Muscle layer of duodenum (tissue), 2 donors: ENCODE measurements around the gene HMX3.
"Not testable (repeated sequence)": the region's sequence is repeated elsewhere in the genome, so short reads cannot be mapped to it uniquely, and the experiment has no call there.

Source experiments
- H3K27ac ChIP-seq: one replicate; pipeline ENCODE4 v1.7.0; 2013; ENCODE audit warnings: mild to moderate bottlenecking, low read length
- H3K27me3 ChIP-seq: one replicate; pipeline ENCODE4 v1.7.0; 2013; ENCODE audit warnings: low read depth, mild to moderate bottlenecking, control low read depth, low read length
- H3K36me3 ChIP-seq, 2 donors: one replicate each; pipeline ENCODE4 v1.7.0; 2013; ENCODE audit warnings: low read length in 2 of 2, control low read depth in 1 of 2, mild to moderate bottlenecking in 1 of 2; ENCODE audit not compliant: insufficient read depth in 2 of 2, control insufficient read depth in 1 of 2
- H3K4me1 ChIP-seq, 2 donors: one replicate each; pipeline ENCODE4 v1.7.0; 2013; ENCODE audit warnings: low read length in 2 of 2, mild to moderate bottlenecking in 2 of 2, control low read depth in 1 of 2, moderate library complexity in 1 of 2; ENCODE audit not compliant: insufficient read depth in 2 of 2, control insufficient read depth in 1 of 2
- H3K4me3 ChIP-seq, 2 donors: one replicate each; pipeline ENCODE4 v1.7.0; 2013; ENCODE audit warnings: low read length in 2 of 2, low read depth in 1 of 2, mild to moderate bottlenecking in 1 of 2
- H3K9me3 ChIP-seq, 2 donors: one replicate each; pipeline ENCODE4 v1.7.0; 2013; ENCODE audit warnings: low read length in 2 of 2, control low read depth in 1 of 2, mild to moderate bottlenecking in 1 of 2; ENCODE audit not compliant: control insufficient read depth in 1 of 2
- donor health status: healthy.

Gene HMX3

DNA sequence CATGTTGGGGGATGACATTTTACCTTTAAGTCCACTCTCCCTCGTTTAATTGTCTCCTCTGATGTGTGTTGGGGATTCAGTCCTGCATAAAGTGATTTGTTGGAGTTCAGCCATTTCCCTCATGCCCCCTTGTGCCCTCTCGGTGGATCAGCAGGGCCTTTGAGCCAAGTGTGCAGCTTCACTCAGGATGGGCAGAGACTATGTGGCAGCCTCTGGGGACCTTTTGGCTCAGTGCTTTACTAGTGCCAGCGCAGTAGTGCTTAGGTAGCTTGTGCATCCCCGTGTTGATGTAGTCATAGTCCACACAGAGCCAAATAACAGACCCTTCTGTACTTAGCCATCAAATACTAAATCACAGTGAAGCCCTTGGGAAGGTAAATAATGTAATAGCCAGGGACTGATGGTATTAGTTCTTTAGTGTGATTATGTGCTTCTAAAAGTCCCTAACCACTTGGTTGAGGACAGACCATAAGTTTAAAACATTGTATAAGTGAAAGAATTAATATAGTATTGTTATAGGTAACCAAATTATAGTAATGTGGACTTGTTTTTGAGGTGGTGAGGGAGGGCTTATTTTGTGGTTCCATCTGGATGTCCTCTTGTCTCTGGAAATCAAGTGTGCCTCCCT is 29.8 kb downstream of the HMX3 start:
- Histone ChIP-seq H3K4me1 (no peaks in the 10 kb centered on the region), H3K4me3 (no peak overlapping the region), H3K9me3 (no peaks in the 10 kb centered on the region), H3K27me3 (no peaks in the 10 kb centered on the region), H3K27ac (no peak overlapping the region), H3K36me3 (peaks cover 45 to 63% of the 10 kb centered on the region in 2 donors)

DNA sequence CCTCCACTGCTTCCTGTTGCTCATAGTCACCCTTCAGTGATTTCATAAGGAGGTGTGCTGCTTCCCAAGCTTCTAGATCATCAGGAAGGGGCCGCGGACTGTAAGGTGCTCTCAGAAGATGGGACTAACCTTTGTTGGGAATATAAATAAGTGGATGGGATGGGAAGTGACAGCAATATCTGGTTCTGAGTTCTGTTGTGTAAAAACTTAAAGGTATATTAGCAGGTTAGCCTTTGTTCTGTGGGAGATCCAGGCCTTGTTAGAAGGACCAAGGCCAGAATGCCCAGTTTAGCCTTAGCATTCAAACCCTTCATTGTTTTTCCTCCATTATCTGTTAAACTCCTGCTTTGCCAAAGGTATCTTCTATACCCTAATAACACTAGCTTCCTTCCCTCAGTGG is 30.8 kb downstream of the HMX3 start:
- Histone ChIP-seq H3K4me3 (no peak overlapping the region), H3K36me3 (peaks cover 38 to 56% of the 10 kb centered on the region in 2 donors), H3K27ac (no peak overlapping the region), H3K27me3 (no peaks in the 10 kb centered on the region), H3K4me1 (no peaks in the 10 kb centered on the region), H3K9me3 (no peaks in the 10 kb centered on the region)

DNA sequence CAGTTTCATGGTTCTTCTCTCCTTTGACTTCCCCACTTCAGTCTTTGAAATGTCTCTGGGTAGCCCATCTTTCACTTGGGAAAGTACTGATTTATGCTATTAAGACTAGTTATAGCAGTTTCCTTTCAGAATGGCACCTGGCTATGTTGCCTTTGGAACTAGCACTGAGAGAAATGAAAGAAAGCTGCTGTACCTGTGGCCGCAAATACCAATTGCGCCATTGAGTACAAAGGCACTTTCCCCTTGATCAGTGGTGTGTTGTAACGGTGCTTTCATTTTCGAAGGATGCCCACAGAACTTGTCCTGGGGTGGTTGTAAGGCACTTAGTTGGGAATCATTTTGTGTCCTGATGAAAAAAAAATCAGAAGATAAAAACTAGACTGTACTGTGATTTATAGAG is 35.2 kb downstream of the HMX3 start:
- Histone ChIP-seq H3K27me3 (no peaks in the 10 kb centered on the region), H3K4me1 (no peaks in the 10 kb centered on the region), H3K27ac (no peak overlapping the region), H3K36me3 (peaks cover 9 to 21% of the 10 kb centered on the region in 2 donors), H3K4me3 (no peak overlapping the region), H3K9me3 (no peaks in the 10 kb centered on the region)

DNA sequence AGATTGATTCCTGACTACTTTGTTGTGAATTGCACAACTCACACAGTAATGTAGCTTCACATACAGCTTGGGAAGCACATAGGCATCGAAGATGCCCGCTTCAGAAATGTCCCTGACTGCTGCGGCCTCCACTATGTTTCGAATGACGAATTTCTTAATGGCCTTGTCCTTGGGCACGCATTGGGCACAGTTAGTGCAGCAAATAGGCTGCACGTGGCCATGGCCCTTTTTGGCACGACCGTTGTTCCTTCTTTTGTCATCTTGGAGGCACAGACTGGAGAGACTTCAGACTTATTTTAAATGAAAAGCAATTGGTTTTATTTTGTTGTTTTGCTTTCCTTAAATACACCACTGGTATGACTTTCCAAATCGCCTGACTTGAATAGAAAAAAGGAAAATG is 35.8 kb downstream of the HMX3 start:
- not testable (repeated sequence) for H3K4me1 ChIP-seq, H3K27me3 ChIP-seq, H3K9me3 ChIP-seq, H3K4me3 ChIP-seq, H3K27ac ChIP-seq
- H3K36me3 ChIP-seq = peaks cover 9 to 21% of the 10 kb centered on the region in 2 donors

DNA sequence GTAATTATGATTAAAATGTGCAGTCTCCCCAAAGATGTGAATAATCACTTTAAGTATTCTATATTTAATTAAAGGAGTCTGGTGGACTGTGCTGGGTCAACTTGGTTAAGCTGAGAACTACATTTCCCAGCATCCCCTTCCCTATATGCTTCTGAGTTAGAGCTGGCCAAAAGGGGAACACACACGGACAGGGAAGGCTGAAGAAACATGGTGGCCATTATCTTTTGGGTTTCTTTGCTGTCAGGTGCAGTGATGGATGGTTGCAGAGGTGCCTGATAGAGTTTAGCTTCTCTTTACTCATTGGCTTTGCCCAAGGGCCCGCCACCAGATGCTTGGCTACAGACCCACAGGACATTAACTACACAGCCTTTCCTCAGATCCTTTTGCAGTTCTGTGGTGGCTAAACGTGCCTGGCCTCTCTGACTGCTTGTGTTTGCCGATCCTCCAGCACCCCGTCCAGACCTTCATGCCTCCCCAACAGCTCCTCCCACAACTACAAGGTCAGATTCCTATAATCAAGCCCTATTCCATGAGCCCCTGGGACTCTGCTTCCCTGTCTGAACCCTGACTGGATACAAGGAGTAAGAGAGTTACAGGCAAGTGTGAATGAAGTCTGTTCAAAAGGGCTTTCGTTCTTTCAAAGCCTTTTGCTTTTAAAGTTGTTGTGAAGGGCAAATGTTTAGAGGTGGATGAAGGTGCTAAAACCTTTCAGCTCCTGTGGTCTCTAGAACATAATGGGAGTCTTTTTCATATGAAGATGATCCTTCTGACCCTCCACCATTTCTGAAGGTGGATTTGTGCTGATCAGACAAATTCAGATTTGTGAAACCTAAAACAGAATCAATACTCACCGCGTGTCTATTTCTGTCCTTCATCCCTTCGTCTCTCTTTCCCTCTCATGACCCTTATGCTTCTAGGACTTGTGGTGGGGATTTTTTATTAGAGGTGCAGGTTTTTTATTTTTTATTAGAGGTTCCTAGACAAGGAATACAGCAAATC is 39.9 kb downstream of the HMX3 start:
- H3K9me3 ChIP-seq = no peaks in the 10 kb centered on the region
- no peaks in the 10 kb centered on the region for H3K27me3 ChIP-seq
- no peaks in the 10 kb centered on the region for H3K4me1 ChIP-seq
- no peak overlapping the region for H3K27ac ChIP-seq
- H3K4me3 ChIP-seq = no peak overlapping the region
- peaks cover 0 to 21% of the 10 kb centered on the region in 2 donors for H3K36me3 ChIP-seq

DNA sequence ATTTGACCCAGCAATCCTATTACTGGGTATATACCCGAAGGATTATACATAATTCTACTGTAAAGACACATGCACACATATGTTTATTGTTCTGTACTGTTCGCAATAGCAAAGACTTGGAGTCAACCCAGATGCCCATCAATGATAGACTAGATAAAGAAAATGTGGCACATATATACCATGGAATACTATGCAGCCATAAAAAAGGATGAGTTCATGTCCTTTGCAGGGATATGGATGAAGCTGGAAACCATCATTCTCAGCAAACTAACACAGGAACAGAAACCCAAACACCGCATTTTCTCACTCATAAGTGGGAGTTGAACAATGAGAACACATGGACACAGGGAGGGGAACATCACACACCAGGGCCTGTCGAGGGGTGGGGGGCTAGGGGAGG is 42.6 kb downstream of the HMX3 start:
- H3K4me3 ChIP-seq = not testable (repeated sequence)

DNA sequence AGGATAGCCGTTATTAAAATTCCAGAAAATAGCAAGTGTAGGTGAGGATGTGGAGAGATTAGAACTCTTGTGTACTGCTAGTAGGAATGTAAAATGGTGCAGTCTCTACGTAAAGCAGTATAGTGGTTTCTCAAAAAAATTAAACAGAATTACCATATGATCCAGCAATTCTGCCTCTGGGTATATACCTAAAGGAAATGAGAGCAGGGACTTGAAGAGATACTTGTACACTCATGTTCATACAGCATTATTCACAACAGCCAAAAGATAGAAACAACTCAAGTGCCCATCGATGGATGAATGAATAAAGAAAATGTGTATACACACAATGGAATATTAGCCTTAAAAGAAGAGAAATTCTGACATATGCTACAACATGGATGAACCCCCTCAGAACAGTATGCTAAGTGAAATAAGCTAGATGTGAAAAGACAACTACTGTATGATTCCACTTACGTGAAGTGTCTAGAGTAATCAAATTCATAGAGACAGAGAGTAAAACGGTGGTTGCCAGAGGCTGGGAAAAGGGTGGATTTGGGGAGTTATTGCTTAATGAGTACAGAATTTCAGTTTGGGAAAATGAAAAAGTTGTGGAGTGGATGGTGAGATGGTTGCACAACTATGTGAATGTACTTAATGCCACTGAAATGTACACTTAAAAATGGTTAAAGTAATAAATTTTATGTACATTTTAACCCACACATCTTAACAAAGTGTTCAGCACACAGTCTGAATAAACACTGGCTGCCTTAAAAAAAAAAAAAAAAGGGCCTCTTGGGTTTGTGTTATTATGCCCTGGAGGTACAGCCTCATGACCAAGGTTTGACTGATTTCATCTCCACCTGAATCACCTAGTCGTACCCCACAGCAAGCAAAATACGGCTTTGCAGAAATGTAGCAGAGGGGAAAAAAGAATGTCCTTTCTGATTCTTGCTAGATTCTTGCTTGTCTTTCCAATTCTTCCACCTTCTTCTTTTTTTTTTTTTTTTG is 44.6 kb downstream of the HMX3 start:
- no peaks in the 10 kb centered on the region for H3K27me3 ChIP-seq
- no peak overlapping the region for H3K27ac ChIP-seq
- peaks cover 0 to 18% of the 10 kb centered on the region in 2 donors for H3K36me3 ChIP-seq
- no peaks in the 10 kb centered on the region for H3K9me3 ChIP-seq
- H3K4me3 ChIP-seq = no peak overlapping the region
- H3K4me1 ChIP-seq = no peaks in the 10 kb centered on the region

More for the DNA sequence above, 42.6 kb downstream of the HMX3 start:
- not testable (repeated sequence) for H3K4me1 ChIP-seq, H3K27me3 ChIP-seq, H3K9me3 ChIP-seq, H3K27ac ChIP-seq
- peaks cover 0 to 18% of the 10 kb centered on the region in 2 donors for H3K36me3 ChIP-seq

DNA sequence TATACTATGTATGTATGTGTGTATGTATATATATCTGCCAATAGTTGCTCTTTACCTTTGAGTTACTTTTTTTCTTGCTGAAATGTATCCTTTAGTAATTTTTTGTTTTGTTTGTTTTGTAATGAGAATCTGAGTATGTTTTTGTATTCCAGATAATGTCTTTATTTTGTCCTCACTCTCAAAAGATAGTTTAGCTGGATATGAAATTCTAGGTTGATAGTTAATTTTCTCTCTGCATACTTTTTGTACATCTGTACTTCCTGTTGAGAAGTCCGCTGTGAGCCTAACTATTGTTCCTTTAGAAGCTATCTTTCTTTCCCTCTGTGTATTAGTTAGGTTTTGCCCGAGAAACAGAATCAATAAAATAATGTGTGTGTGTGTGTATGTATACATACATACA is 48.0 kb downstream of the HMX3 start:
- Histone ChIP-seq H3K4me3 (no peak overlapping the region), H3K9me3 (no peaks in the 10 kb centered on the region), H3K36me3 (peaks cover 0 to 10% of the 10 kb centered on the region in 2 donors), H3K27ac (no peak overlapping the region), H3K4me1 (no peaks in the 10 kb centered on the region), H3K27me3 (no peaks in the 10 kb centered on the region)

DNA sequence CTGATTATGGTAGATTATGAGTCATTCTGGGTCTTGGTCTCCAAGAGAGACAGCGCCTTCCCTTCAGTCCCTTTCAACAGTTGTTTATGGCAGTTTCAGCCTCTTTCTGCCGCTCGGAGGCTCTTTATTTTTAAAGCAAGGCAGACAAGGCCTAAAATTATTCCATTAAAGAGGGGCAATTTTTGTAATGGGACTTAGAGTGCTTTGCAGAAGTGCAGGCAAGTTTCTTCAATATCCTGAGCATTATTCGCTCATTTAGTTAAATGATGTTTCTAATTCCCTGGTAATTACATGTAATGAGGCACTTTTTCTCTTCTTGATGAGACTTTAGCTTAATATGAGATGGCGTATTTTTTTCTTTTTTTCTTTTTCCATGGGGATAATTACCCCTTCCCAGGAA is 52.0 kb downstream of the HMX3 start:
- Histone ChIP-seq H3K36me3 (peaks cover 6 to 16% of the 10 kb centered on the region in 2 donors), H3K9me3 (no peaks in the 10 kb centered on the region)

More for the DNA sequence above, 52.0 kb downstream of the HMX3 start:
- no peaks in the 10 kb centered on the region for H3K27me3 ChIP-seq
- H3K4me3 ChIP-seq = no peak overlapping the region
- no peaks in the 10 kb centered on the region for H3K4me1 ChIP-seq
- H3K27ac ChIP-seq = no peak overlapping the region
